GM18951 (cell line): ENCODE data around the gene ANKRD50.

ENCODE experiments used
- POLR2A ChIP-seq: IDR thresholded peaks from 4 replicates; pipeline ENCODE4 v1.6.1; 2011; ENCODE audit warnings: mild to moderate bottlenecking; ENCODE audit not compliant: insufficient read length, insufficient read depth; ENCODE audit errors: extremely low read depth
- in situ Hi-C: fragments of 300-500 bp; cut with MboI; formaldehyde crosslinking; loops from one replicate; pipeline ENCODE4 v1.12.0; 2022; ENCODE audit warnings: low sequenced_read_pairs, mixed read lengths, inconsistent platforms; ENCODE audit not compliant: unreplicated experiment

Gene ANKRD50

GRCh38 chr4:124726269-124726668 is 13.7 kb upstream of the ANKRD50 start:
- in situ Hi-C loops, result no loop called here
- no peak for TF ChIP-seq POLR2A

GRCh38 chr4:124722071-124722470 is 9.5 kb upstream of the ANKRD50 start:
- in situ Hi-C loops, result no loop called here
- TF ChIP-seq POLR2A, result no peak

DNA sequence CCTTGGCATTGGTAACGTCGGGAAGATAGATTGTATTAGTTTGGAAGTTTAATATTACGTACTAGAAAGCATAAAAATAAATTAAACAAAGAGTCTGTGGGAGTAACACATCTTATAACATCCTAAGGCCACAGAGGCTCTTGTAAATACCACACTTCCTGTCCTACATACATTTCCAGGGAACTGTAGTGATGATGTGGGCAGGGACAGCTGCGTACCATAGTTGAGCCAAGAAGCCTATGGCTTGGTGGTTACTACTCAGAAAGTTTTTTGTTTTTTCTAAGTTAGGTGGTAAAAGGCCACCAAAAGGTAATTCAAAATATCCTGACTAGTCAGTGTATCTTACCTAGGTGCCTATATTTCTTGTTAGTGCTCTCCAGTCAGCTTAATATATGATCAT is 4.6 kb upstream of the ANKRD50 start:
- in situ Hi-C loops, result no loop called here
- TF ChIP-seq POLR2A, result no peak

GRCh38 chr4:124713185-124713592 is 657 bp upstream of the ANKRD50 start:
- TF ChIP-seq POLR2A, result no peak
- in situ Hi-C loops, result no loop called here

DNA sequence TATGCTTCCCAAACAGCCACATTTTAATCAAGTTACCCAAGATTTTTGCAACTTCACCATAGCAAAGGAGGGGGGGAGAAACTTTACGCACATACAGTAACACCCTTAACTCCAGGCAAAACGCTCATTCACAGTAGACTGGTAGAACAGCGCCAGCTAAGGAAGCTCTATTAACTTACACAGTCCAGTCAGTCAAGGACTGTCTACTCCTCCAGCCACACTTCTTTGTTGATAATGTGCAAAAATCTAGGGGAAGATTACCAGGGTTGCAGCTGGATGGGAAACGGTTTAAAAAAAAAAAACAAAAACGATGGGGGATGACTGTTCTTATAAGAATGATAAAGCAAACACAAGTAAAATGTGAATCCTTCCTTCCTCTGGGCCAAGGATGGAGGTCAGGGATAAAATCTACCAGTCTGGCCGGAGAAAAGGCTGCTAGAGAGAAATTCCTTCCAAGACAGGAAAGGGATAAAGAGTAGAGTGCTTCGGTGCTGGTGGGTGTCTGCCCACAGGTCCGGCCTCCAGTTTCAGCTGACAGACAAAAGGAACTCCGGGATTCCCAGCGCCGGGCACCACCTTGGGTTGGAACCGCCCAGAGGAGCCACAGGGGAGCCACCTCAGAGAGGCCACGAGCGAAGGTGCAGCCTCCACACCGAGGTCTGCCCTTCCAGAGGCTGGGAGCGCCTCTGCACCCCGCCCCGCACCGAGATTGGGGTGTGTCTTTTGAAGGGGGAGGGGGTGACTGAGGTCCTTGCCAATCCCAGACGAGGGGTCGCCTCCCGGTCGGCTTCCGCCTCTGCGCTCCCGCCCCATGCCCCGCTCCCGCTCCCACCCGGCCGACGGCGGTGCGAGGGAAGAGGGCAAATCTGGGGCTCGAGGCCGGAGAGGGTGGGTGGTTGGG is 811 bp downstream of the ANKRD50 start:
- TF ChIP-seq POLR2A, result no peak
- in situ Hi-C loops, result no loop called here

DNA sequence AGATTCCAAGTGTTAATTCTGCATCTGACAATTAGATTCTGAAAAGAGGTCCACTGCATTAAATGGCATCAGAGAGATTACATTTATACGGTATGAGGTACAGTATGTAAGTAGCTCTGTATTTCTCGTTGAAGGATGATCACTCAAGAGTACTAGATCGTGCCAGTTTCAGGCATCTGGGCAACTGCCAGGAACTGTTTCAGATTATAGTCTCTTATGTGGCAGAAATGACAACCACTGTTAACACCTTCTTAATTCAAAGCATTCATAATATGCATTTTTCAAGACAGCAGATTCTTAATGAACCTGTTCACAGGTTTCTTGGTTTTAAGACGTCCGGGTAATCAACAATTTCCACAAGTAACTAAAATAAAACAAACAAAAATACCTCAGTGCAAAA is 1.6 kb downstream of the ANKRD50 start:
- no peak for TF ChIP-seq POLR2A
- in situ Hi-C loops, result no loop called here

DNA sequence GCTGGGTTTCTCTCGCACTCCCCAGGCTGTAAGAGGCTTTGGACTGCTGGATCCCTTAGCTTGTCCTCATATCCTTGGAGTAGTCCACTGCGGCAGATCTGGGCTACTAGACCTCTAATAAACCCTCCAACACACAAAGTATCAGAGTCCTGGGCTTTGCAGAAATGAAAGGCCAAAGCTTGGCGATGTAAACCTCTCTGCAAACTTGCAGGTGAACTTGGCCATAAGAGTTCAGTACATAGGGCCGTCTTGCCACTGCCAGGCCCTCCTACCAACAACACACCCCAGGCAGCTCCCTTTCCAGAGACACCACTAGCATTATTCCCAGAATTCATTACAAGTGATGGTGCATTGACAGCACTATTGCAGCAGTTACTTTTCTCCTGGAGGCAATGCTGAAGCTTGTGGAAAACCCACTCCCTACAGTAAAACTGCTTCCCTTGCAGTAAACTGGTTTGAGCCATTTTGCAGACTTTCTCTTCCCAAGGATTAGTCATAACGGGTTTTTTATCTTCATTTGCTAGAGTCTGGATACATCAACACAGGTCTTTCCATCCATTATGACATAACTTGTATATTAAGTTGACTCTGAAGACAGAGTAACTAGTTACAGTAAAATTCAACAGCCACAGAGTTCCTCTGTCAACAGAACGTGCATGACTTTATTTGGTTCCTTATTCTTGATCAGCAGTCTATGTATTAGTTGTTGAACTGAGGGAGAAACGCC is 2.4 kb downstream of the ANKRD50 start:
- no peak for TF ChIP-seq POLR2A
- in situ Hi-C loops, result no loop called here

DNA sequence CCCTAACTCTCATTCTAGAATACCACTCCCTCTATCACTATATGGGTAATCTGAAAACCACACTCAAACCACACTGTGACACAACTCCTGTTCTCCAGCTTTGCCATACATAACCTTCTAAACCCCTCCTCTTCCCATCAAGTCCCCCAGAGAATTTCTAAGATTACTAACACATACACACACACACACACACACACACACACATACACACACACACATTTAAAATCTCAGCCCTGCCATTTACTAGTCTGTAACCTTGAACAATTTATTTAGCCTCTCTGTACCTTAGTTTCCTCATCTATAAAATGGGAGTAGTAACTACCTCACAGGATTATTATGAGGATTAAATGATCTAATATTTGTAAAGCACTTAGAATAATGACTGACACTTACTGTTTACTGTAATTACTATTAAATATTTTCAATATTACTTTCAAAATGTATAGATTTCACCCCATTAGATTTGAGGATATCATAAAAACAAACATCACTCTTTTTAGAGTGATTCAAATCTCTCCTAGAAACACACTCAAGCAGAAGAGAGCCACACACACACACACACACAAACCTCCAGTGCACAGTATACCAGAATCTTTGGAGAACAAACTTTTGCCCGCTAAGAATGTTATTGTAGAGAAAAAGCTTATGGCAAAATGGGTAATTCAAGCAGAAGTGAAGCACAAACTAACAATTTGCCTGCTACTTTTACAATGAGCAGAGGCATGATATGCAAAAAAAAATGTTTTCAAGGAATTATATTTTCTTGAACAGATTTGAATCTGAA is 3.8 kb downstream of the ANKRD50 start:
- in situ Hi-C loops, result no loop called here
- no peak for TF ChIP-seq POLR2A

- in situ Hi-C loops, result no loop called here
- no peak for TF ChIP-seq POLR2A
Measured at GRCh38 chr4:124705393-124705792, 7.1 kb downstream of the ANKRD50 start.

DNA sequence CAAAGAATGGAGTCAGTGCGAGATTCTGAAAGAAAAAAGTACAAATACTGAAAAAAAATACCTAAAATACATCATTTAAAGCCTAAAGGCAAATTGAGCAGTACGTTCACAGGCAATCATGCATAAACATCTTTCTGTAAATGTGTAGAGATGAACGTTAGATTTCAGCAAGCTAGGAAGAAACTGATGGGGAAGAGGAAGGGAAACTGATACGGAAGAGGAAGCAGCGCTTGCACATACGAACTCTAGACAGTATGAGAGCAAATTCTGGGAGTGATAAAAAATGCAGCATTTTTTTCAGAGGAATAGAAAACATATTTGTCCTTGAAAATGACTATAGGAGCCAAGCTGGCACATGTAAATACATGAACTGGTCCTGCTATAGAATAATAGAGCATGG is 9.4 kb downstream of the ANKRD50 start:
- in situ Hi-C loops, result no loop called here
- no peak for TF ChIP-seq POLR2A

DNA sequence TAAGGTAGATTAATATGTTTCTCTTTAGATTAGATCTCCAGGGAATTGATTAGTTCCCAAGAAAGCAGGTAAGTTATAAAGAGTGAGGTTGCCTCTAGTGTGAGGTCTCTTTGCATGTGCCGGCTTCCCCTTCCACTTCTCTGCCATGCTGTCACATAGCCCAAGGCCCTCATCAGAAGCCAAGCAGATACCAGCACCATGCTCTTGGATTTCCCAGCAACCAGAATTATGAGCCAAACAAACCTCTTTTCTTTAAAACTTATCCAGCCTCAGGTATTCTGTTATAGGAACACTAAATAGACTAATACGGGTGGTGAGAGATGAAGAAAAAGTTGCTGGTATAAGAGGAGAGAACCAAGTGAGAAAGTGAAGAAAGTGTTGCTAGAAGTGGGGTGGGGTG is 15.1 kb downstream of the ANKRD50 start:
- no peak for TF ChIP-seq POLR2A
- in situ Hi-C loops, result no loop called here

GRCh38 chr4:124696182-124696581 is 16.4 kb downstream of the ANKRD50 start:
- in situ Hi-C loops, result no loop called here
- TF ChIP-seq POLR2A, result no peak

- TF ChIP-seq POLR2A, result no peak
- in situ Hi-C loops, result no loop called here
Measured at GRCh38 chr4:124694946-124695598, 17.5 kb downstream of the ANKRD50 start.

DNA sequence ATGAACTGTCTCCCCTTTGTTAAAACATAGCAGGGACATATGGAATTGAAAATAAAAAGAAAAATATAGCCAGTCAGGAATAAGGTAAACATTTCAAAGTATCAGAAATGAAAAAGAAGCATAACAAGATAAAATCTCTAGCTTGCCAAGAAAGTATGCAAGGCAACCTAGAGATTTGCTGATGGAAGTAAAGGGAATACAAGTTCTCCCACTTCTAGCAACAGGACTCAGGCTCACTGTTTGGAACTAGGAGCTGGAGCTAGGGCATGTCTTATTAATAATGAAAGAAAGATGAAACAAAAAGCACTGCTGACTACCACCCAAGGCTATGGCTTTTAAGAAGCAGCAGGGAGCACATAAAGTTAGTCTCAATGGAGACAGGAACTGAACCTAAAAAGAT is 18.2 kb downstream of the ANKRD50 start:
- no peak for TF ChIP-seq POLR2A
- in situ Hi-C loops, result no loop called here
